SK-N-SH treated with all-trans-retinoic acid at 6 μM for 48 hours (cell line): ENCODE data around the gene CLEC1A.

Source experiments
- OSR1 ChIP-seq: fragments of 250-450 bp; sonication (Bioruptor Pico); IDR thresholded peaks from 2 replicates; pipeline ENCODE4 v1.8.0; 2022; ENCODE audit warnings: moderate library complexity, mild to moderate bottlenecking, inconsistent platforms
- RARB ChIP-seq: fragments of 250-450 bp; sonication (Bioruptor Pico); IDR thresholded peaks from 2 replicates; pipeline ENCODE4 v1.8.0; 2021; ENCODE audit warnings: mild to moderate bottlenecking, moderate library complexity
- ZNF565 ChIP-seq: fragments of 450-650 bp; formaldehyde crosslinking; conservative IDR thresholded peaks from 2 replicates; pipeline ENCODE4 v1.5.0; 2020; ENCODE audit warnings: low read depth, mild to moderate bottlenecking, moderate library complexity
- ZNF70 ChIP-seq: fragments of 450-650 bp; formaldehyde crosslinking; IDR thresholded peaks from 2 replicates; pipeline ENCODE4 v1.5.0; 2020; ENCODE audit warnings: mild to moderate bottlenecking, moderate library complexity
- ZNF8 ChIP-seq: fragments of 450-650 bp; formaldehyde crosslinking; IDR thresholded peaks from 2 replicates; pipeline ENCODE4 v1.5.0; 2020; ENCODE audit warnings: mild to moderate bottlenecking, moderate library complexity

GRCh38 chr12:10110256-10110844, 11.6 kb upstream of the CLEC1A start:
- no peak for TF ChIP-seq OSR1 (CRISPR knock-in tag)
- no peak for TF ChIP-seq ZNF565 (CRISPR knock-in tag)
- no peak for TF ChIP-seq ZNF8 (CRISPR knock-in tag)
- TF ChIP-seq ZNF70 (CRISPR knock-in tag) = no peak
- TF ChIP-seq RARB (CRISPR knock-in tag) = no peak
